DMS53 treated with DMSO at 0.1 percent for 48 hours (cell line): ENCODE data around the gene IGFBP5.
A peak's percentile ranks its signal among the peaks of the same experiment; 100 is the strongest.

Experiments used
- DNase-seq: peaks from one replicate; lab custom pipeline; 2025; ENCODE audit not compliant: unreplicated experiment; lab: John Stamatoyannopoulos, UW

IGFBP5 gene

GRCh38 chr2:216645636-216645950 is 49.8 kb downstream of the IGFBP5 start:
- no peak for DNase-seq

GRCh38 chr2:216644842-216645635 is 50.3 kb downstream of the IGFBP5 start:
- DNase-seq: no peak

DNA sequence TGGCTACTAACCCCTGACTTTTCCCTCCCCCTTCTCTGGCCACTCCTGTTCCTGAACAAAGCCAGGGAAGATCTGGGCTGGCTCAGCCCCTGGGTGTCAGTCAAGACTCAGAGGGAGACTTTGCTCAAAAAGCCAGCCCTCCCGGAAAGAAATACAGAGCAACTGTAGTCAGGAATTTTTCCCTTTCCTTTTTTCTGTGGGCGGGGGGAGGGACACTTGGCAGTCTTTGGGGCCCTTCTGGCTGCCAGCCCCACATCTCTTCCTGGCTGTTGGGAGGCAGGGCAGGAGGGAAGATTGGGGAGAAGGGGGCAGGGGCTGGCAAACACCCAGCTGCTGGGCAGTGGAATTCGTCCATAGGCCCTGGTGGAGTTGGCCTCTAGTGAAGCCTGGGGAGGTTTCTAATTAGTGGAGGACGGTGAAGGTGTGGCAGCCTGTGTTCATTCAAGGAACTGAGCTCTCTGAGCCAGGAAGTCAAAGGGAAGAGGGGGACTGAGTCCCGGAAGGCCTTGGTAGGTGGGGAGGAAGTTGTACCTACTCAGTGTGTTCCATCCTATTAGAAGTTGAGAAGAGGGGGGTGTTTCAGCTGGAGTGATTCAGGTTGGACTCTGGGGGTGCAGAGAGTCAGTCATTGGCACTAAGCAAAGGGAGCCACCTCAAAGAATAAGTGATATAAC is 51.2 kb downstream of the IGFBP5 start:
- no peak for DNase-seq

- no peak for DNase-seq
Observed at GRCh38 chr2:216637472-216637871, 57.9 kb downstream of the IGFBP5 start.

DNA sequence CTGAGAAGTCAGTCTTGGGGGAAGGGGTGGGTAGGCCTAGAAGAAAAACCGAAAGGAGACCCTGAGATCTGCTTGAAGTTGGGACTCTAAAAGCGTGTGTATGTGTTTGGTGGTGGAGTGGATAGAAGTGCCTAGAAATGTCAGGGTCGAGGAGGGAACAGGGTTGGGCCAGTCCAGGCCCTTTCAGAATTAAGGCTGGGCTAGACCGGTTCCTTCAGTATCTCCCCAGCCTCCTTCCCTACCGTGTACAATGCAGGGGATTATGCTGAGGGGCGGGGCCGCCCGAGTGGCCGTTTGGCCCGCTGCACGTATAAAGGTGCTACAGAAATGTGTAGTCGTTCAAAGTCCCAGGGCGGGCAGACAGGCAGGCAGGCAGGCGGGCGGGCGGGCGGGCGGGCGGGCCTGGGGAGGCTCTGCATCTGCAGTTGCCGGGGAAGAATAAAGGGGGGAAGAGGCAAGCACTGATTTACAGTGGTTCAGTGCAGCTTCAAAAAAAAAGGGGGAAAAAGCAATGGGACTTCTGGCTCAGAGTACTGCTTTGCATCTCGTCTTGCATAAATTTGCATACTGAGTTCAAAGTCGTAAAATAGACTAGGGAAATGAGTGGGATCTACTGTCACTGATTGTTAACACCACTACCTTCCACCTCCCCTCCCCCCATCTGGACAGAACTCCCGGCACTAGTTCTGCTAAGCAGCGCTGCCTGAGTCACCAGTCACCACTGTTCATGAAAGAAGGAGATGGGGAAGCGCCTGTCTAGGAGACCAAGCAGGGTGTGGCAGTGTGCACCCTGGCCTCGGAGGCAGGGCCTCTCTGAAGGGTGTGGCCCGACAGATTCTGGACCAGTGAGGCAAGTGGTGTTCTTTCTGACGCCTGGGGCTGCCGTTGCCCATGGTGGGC is 58.5 kb downstream of the IGFBP5 start:
- DNase-seq: no peak

DNA sequence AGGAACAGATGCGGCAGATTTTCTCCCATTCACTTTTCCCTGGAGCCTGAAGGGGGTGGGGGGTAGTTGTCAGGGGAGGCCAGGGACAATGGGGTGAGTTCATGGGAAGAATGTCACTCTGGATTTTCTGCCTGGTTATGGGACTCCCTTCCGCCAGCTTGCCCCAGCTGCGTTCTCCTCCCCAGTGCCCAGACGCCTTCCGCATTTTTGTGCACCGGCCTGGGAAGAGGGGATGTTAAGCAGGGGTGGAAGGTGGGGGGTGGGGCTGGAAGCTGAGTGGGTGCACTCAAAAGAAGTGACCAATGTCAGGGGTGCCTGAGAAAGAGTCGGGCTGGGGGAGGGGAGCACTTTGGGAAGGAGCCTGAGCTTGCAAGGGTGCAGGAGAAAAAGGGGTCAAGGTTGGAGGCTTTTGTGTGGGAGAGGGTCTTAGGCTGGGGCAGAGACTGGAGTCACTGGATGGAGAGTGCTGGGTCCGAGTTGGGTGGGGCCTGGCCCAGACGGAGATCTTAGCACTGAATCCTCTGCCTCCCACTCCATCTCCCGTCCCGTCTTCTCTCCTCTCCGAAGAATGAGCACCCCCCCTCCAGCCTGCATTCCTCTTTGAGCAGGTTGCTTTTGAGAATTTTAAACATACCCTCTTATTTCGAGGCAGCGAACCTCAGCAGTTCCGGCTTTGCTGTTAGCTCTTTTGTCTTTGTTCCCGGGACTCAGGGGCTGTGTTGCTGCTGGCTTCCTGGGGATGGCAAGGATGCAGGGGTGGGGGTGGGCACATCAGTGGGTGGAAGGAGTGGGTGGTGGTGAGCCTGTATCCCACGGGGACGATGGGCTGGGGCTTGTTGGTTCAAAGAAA is 59.4 kb downstream of the IGFBP5 start:
- no peak for DNase-seq

- no peak for DNase-seq
Observed at GRCh38 chr2:216635171-216635570, 60.2 kb downstream of the IGFBP5 start.

- no peak for DNase-seq
Observed at GRCh38 chr2:216634370-216635148, 60.8 kb downstream of the IGFBP5 start.

DNA sequence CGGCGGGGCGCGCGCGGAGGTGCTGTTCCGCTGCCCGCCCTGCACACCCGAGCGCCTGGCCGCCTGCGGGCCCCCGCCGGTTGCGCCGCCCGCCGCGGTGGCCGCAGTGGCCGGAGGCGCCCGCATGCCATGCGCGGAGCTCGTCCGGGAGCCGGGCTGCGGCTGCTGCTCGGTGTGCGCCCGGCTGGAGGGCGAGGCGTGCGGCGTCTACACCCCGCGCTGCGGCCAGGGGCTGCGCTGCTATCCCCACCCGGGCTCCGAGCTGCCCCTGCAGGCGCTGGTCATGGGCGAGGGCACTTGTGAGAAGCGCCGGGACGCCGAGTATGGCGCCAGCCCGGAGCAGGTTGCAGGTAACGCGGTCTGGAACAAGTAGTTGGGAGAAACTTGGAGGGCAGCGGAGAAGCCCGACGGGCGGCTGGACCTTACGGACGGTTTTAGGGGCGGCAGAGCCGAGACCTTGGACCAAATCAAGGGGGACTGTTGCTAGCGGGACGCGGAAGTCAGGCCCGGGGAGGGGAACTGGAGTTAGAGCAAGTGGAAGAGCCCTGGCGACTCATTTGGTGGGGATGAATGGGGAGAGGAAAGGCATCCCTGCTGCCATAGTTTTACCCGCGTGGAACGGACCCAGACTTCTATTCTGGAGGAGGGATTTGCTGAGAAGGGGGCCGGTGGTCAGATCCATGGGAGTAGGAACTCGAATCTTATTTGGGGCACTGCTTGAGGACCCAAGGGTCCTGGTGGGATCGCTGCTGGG is 61.6 kb downstream of the IGFBP5 start:
- DNase-seq: no peak

DNA sequence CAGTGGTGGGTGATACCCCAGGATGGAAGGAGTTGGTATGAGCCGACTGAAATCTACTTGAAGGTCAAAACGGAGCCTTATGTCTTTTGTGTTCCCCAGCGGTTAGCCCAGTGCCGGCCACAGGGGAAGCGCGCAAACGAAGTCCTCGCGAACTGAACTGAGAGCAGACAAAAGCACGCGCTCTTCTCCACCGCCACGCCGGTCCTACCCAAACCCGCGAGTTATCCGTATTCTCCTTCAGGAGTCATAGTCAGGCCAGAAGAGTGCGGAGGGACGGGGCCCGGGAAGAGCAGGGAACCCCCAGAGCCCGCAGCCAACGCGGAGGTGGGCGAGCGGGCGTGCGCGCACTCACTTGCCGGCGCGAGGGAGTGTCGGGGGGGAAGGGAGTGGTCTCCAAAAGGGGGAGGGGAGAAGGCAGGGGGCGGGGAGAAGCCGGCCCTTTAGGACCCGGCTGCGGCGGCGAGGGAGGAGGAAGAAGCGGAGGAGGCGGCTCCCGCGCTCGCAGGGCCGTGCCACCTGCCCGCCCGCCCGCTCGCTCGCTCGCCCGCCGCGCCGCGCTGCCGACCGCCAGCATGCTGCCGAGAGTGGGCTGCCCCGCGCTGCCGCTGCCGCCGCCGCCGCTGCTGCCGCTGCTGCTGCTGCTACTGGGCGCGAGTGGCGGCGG is 62.3 kb downstream of the IGFBP5 start, which contains the start of gene IGFBP2:
IGFBP2 (plus strand) TSS at position 469 of the 664 bp plus-strand sequence; CDS start at position 573, 104 bp downstream.
- DNase-seq: peak; percentile 32

DNA sequence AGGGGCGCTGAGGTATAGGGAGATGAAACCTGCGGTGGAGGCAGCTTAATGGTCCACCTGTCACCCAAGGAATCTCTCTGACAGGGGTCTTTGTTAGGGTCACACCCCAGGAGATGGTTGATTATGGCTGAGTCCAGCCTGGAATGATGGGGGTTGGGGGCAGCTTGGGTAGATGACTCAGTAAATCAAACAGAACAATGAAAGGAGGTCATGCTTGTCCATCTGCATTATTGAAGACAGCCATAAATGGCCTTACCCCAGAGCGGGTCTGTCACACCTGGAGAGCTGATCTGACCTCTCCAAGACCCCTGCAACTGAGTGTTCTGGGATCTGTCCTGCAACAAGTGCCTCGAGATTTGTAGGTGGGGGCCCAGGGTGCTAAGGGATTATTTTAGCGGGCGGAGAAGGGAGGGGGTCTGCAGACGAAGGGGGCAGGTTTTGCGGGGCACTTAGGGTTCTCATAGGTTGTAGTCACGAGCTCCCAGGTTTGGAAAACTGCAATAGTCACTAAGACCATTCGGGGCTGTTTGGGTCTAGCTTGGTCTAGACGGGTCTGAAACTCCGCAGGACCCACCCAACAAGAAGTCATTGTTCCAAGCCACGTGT is 62.9 kb downstream of the IGFBP5 start:
- no peak for DNase-seq

DNA sequence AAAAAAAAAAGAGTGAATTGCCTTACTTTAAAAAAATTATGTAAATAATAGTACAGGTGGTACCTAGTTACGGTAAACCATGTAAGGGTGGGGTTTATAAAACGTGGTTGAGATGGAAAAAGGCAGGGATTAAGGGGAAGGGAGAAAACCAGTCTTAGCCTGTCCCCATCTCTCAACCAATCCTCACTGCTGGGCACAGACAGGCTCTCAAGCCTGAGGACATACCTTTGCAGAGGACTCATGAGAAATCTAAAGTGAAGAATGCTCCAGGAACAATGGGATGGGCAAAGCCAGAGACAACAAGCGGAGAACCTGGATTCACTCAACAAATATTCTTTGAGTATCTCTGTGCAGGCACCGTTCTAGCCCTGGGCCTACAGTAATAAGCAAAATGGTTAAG is 65.6 kb downstream of the IGFBP5 start:
- no peak for DNase-seq

DNA sequence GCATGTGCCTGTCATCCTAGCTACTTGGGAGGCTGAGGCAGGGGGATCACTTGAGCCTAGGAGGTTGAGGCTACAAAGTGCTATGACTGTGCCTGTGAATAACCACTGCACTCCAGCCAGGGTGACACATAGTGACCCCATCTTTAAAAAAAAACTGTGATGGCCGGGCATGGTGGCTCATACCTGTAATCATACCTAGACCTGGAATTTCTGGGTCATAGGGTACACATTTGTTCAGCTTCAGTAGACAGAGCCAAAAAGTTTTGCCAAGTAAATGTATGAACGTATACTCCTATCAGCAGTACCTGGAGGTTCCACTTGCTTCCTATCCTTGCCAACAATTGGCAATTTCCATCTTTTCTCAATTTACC is 68.5 kb downstream of the IGFBP5 start:
- DNase-seq: no peak

DNA sequence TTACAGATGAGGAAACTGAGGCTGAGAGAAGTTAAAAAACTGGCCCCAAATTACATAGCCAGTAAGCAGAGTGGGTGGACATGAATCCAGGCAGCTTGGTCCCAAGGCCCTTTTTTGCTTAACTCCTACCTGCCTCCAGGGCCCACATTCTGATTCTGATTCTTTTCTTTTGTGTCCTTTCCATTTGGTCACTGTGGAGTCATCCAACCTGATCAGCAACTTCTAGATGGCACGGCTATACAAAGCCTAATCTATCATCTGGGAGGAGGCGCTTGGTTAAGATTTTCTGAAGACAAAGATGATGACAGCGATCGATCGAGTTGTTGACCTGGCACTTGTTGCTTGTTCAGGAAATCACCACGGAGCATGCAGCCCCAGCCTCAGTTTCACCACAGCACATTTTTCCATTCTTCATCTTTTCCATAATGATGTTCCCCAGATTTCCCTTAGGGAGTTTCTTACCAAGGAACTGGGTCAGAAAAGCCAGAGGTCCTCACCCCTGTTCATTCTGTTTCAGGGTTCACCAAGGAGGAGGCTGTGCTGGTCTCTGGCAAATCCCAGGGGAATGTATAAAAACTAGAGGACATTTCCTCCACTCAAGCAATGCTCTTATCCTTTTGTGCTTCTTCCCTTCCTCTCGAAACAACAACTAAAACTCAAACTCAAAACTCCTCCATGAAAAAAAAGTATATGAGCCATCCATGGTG is 69.0 kb downstream of the IGFBP5 start:
- DNase-seq: no peak

- no peak for DNase-seq
Observed at GRCh38 chr2:216624251-216624650, 71.1 kb downstream of the IGFBP5 start.

- DNase-seq: no peak
Observed at GRCh38 chr2:216622526-216622925, 72.8 kb downstream of the IGFBP5 start.
